Stimulated activated CD4-positive, alpha-beta T cell treated with anti-CD3 and anti-CD28 coated beads, Interleukin-1b, Interleukin-23, amount 100 ng/mL, for 48 hours (primary cell): Measurements from ENCODE around the gene SMARCC2.
"Not testable (repeated sequence)": the region's sequence is repeated elsewhere in the genome, so short reads cannot be mapped to it uniquely, and the experiment has no call there.

ENCODE experiments used
- DNase-seq: peaks from one replicate; pipeline ENCODE4 v3.0.0-alpha.2; 2020

Gene SMARCC2

GRCh38 chr12:56162468-56163290, 26.6 kb downstream of the SMARCC2 start:
- no peak for DNase-seq

- DNase-seq, result no peak
Observed at GRCh38 chr12:56161690-56162351, 27.5 kb downstream of the SMARCC2 start.

GRCh38 chr12:56160894-56161689, 28.2 kb downstream of the SMARCC2 start:
- DNase-seq, result no peak

- peak; percentile 57 for DNase-seq
Observed at GRCh38 chr12:56160193-56160763, 29.0 kb downstream of the SMARCC2 start.

- DNase-seq, result no peak
Observed at GRCh38 chr12:56159482-56160192, 29.6 kb downstream of the SMARCC2 start.

- DNase-seq, result peak; percentile 31
Observed at GRCh38 chr12:56158926-56159461, 30.3 kb downstream of the SMARCC2 start.

GRCh38 chr12:56158029-56158925, 31.0 kb downstream of the SMARCC2 start, which contains the start of gene MYL6:
Gene MYL6, plus strand, starts transcription at chr12:56158359. Its CDS starts 43 bp downstream, at chr12:56158402.
- peak; percentile 94 for DNase-seq

GRCh38 chr12:56157201-56158028, 31.9 kb downstream of the SMARCC2 start:
- DNase-seq, result peak; percentile 68

GRCh38 chr12:56156464-56157200, 32.7 kb downstream of the SMARCC2 start:
- DNase-seq, result not testable (repeated sequence)

- DNase-seq, result no peak
Observed at GRCh38 chr12:56155256-56155845, 33.9 kb downstream of the SMARCC2 start.

GRCh38 chr12:56154818-56155217, 34.5 kb downstream of the SMARCC2 start:
- no peak for DNase-seq

GRCh38 chr12:56154246-56154771, 35.0 kb downstream of the SMARCC2 start:
- DNase-seq, result no peak

GRCh38 chr12:56153678-56154065, 35.6 kb downstream of the SMARCC2 start:
- no peak for DNase-seq

- no peak for DNase-seq
Observed at GRCh38 chr12:56152756-56153677, 36.3 kb downstream of the SMARCC2 start.

- peak; percentile 96 for DNase-seq
Observed at GRCh38 chr12:56152132-56152755, 37.0 kb downstream of the SMARCC2 start, which contains the start of gene MYL6B. Gene MYL6B, plus strand, starts transcription at chr12:56152587. Its CDS starts 1,332 bp downstream, at chr12:56153919.

- peak; percentile 79 for DNase-seq
Observed at GRCh38 chr12:56151672-56152131, 37.6 kb downstream of the SMARCC2 start.

- DNase-seq, result no peak
Observed at GRCh38 chr12:56150563-56150962, 38.7 kb downstream of the SMARCC2 start.
